Gastroesophageal sphincter (tissue), 3 donors: ENCODE results near the gene TBC1D9.

ENCODE experiments used
- CTCF ChIP-seq, 4 experiments: fragments of 200-600 bp in 2 of 4; fragments of 450-650 bp in 2 of 4; sonication (generic) in 1 of 4; IDR thresholded peaks; one replicate each; pipeline ENCODE4 v1.5.1; 2017 to 2019; ENCODE audit warnings: antibody characterized with exemption in 4 of 4, mild to moderate bottlenecking in 2 of 4, moderate library complexity in 2 of 4
- EP300 ChIP-seq: sonication (generic); formaldehyde crosslinking; IDR thresholded peaks from one replicate; pipeline ENCODE4 v1.6.1; 2017; ENCODE audit warnings: antibody characterized with exemption, mild to moderate bottlenecking
- POLR2A ChIP-seq, 2 donors: fragments of 450-650 bp; IDR thresholded peaks; one replicate each; pipeline ENCODE4 v1.6.1; 2017; ENCODE audit warnings: antibody characterized with exemption in 2 of 2, mild to moderate bottlenecking in 2 of 2, moderate library complexity in 1 of 2
- POLR2AphosphoS5 ChIP-seq: sonication (generic); formaldehyde crosslinking; IDR thresholded peaks from one replicate; pipeline ENCODE4 v1.6.1; 2017; ENCODE audit warnings: antibody characterized with exemption

DNA sequence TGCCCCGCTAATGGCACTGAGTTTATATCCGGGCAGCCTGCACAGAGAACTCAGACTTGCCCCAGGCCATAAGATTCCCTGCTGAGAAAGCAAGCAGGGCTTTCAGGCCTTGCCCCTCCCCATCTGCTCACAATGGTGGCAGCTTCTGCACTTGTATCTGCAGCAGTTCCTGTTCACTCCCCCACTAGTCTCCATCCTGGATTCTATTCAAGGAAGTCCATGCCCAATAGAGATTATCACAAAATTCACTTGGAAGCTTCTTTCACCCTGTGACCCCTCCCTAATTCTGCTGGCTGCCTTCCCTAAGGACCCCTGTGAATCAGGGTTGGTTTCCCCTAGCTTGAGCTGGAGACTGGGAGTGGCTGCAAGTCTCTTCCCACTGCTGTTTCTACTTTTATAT, 152.9 kb downstream of the TBC1D9 start:
- TF ChIP-seq CTCF (IDR thresholded peaks at IDR 0.05) (no peak), POLR2AphosphoS5 (no peak), POLR2A (IDR thresholded peaks at IDR 0.05) (no peak), EP300 (no peak)
